Activated naive CD8-positive, alpha-beta T cell treated with anti-CD3 and anti-CD28 coated beads, Interleukin-2, amount 50 U/mL, for 24 hours (primary cell): ENCODE data around the gene EEIG2.
"Not testable (repeated sequence)": the region's sequence is repeated elsewhere in the genome, so short reads cannot be mapped to it uniquely, and the experiment has no call there.

ENCODE experiments used
- ATAC-seq: fragments of 150-1000 bp; cut with Tn5 transposase; one replicate; pipeline ENCODE4 v1.10.0; 2021
- DNase-seq: peaks from one replicate; pipeline ENCODE4 v3.0.0; 2021
- H3K27ac Mint-ChIP-seq: one replicate; pipeline ENCODE4 v1.8.0; 2021; ENCODE audit warnings: mild to moderate bottlenecking, mixed read lengths
- H3K27me3 Mint-ChIP-seq: one replicate; pipeline ENCODE4 v1.8.0; 2021; ENCODE audit warnings: mixed read lengths
- H3K36me3 Mint-ChIP-seq: one replicate; pipeline ENCODE4 v1.8.0; 2021; ENCODE audit warnings: low read depth, mixed read lengths
- H3K4me1 Mint-ChIP-seq: one replicate; pipeline ENCODE4 v1.8.0; 2021; ENCODE audit warnings: mixed read lengths
- H3K4me3 Mint-ChIP-seq: one replicate; pipeline ENCODE4 v1.8.0; 2021; ENCODE audit warnings: mild to moderate bottlenecking, moderate library complexity, mixed read lengths
- H3K9me3 Mint-ChIP-seq: one replicate; pipeline ENCODE4 v1.8.0; 2021; ENCODE audit warnings: mixed read lengths

The EEIG2 gene

DNA sequence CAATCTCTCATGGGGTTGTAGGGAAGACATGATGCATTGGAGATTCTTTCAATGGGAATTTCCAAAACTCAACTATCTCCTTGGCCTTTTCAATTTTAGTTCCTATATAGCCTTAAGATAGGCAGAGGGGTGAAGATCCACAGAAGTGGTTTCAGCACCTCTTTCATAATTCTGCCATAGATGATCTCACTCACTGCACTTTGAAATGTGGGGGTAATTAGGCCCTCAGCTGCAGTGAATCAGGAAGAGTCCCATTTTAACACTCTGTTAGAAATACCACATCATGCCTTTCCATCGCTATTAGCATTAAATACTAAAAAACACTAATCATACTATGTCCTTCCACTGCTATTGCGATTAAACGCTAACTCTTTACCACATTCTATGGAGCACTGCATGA is 25.1 kb upstream of the EEIG2 start:
- H3K4me1 Mint-ChIP-seq, result peaks cover 23% of the 10 kb centered on the region
- ATAC-seq (no peak), DNase-seq (no peak)
- no peak overlapping the region for H3K4me3 Mint-ChIP-seq
- H3K36me3 Mint-ChIP-seq, result no peaks in the 10 kb centered on the region
- peaks cover 5% of the 10 kb centered on the region for H3K27me3 Mint-ChIP-seq
- H3K27ac Mint-ChIP-seq, result no peak overlapping the region
- H3K9me3 Mint-ChIP-seq, result no peaks in the 10 kb centered on the region

GRCh38 chr1:108535315-108535897 is 24.5 kb upstream of the EEIG2 start:
- peaks cover 23% of the 10 kb centered on the region for H3K4me1 Mint-ChIP-seq
- H3K9me3 Mint-ChIP-seq, H3K4me3 Mint-ChIP-seq, H3K36me3 Mint-ChIP-seq, H3K27me3 Mint-ChIP-seq, H3K27ac Mint-ChIP-seq, ATAC-seq, DNase-seq: not testable (repeated sequence)

GRCh38 chr1:108536021-108536420 is 23.9 kb upstream of the EEIG2 start:
- not testable (repeated sequence) for H3K4me3 Mint-ChIP-seq, H3K27ac Mint-ChIP-seq, DNase-seq, ATAC-seq, H3K9me3 Mint-ChIP-seq, H3K36me3 Mint-ChIP-seq, H3K27me3 Mint-ChIP-seq
- H3K4me1 Mint-ChIP-seq, result peaks cover 23% of the 10 kb centered on the region

DNA sequence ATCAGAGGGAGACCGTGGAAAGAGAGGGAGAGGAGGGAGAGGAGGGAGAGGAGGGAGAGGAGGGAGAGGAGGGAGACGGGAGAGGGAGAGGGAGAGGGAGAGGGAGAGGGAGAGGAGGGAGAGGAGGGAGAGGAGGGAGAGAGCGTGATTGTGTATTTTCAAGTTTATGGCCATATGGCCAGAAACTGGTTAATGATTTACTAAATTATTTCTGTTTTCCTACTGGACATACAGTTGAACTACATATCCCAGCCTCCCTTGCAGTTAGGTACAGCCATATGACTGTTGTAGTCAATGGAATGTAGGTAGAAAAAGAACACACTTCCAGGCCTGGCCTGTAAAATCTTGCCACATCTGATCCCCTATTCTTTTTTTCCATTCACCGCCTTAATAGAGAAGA is 23.1 kb upstream of the EEIG2 start:
- DNase-seq, H3K27me3 Mint-ChIP-seq, H3K36me3 Mint-ChIP-seq, H3K9me3 Mint-ChIP-seq, H3K27ac Mint-ChIP-seq, H3K4me3 Mint-ChIP-seq, ATAC-seq: not testable (repeated sequence)
- H3K4me1 Mint-ChIP-seq, result peaks cover 23% of the 10 kb centered on the region

- no peak for DNase-seq
- Mint-ChIP-seq H3K27me3 (peaks cover 5% of the 10 kb centered on the region), H3K27ac (no peak overlapping the region), H3K4me3 (no peak overlapping the region), H3K36me3 (no peaks in the 10 kb centered on the region), H3K9me3 (no peaks in the 10 kb centered on the region), H3K4me1 (peaks cover 22% of the 10 kb centered on the region)
- ATAC-seq, result no peak
Measured at GRCh38 chr1:108537976-108538375, 21.9 kb upstream of the EEIG2 start.

DNA sequence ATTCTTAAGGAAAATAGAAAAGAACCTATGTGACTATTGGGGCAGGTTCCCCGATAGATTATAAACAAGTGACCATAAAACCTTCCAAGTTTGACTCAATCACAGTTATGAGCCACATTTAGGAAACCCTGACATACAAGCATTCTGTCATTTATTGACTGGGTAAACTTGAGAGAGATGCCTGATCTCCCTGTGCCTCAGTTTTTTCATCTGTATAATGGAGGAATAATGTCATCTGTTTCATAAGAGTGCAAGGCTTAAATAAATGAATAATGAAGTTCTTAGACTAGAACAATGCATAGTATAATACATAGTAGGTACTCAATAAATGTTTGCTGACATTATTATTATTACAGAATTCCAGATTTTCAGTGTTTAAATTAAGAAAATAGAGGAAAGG is 18.9 kb upstream of the EEIG2 start:
- Mint-ChIP-seq H3K27me3 (peaks cover 5% of the 10 kb centered on the region), H3K4me3 (no peak overlapping the region)

DNA sequence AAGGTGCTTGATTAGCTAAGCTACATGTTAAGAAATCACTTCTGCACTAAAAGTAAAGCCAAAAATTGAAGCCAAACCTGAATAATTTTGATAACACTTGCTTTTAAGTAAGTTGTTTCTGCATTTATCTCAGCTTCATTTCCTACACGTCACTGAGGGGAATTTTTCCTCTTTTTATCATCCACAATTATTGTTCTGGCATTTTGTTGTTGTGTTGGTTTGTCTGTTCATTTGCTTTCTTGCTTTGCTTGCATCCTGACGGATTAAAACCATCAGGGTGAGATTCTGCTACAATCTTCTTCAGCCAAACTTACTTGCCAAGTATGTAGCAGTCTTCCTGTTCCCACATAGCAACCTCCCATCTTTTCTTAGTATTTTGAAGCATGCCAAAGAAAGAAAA is 18.0 kb upstream of the EEIG2 start:
- H3K27me3 Mint-ChIP-seq, result peaks cover 5% of the 10 kb centered on the region
- DNase-seq (no peak), ATAC-seq (no peak)
- H3K27ac Mint-ChIP-seq, result no peak overlapping the region
- H3K36me3 Mint-ChIP-seq, result no peaks in the 10 kb centered on the region
- H3K4me3 Mint-ChIP-seq, result no peak overlapping the region
- peaks cover 9% of the 10 kb centered on the region for H3K4me1 Mint-ChIP-seq
- H3K9me3 Mint-ChIP-seq, result no peaks in the 10 kb centered on the region

More for the DNA sequence above, 18.9 kb upstream of the EEIG2 start:
- no peak for ATAC-seq
- H3K36me3 Mint-ChIP-seq, result no peaks in the 10 kb centered on the region
- no peaks in the 10 kb centered on the region for H3K9me3 Mint-ChIP-seq
- peaks cover 9% of the 10 kb centered on the region for H3K4me1 Mint-ChIP-seq
- DNase-seq, result no peak
- H3K27ac Mint-ChIP-seq, result no peak overlapping the region

DNA sequence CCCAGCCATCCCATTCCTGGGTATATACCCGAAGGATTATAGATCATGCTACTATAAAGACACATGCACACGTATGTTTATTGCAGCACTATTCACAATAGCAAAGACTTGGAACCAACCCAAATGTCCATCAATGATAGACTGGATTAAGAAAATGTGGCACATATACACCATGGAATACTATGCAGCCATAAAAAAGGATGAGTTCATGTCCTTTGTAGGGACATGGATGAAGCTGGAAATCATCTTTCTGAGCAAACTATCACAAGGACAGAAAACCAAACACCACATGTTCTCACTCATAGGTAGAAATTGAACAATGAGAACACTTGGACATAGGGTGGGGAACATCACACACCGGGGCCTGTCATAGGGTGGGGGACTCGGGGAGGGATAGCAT is 12.4 kb upstream of the EEIG2 start:
- ATAC-seq, H3K4me1 Mint-ChIP-seq, H3K36me3 Mint-ChIP-seq, H3K27me3 Mint-ChIP-seq, H3K27ac Mint-ChIP-seq, H3K4me3 Mint-ChIP-seq, H3K9me3 Mint-ChIP-seq, DNase-seq: not testable (repeated sequence)

- ATAC-seq (peak; percentile 94), DNase-seq (no peak)
- H3K36me3 Mint-ChIP-seq, result no peaks in the 10 kb centered on the region
- H3K4me3 Mint-ChIP-seq, result no peak overlapping the region
- H3K27ac Mint-ChIP-seq, result no peak overlapping the region
- H3K9me3 Mint-ChIP-seq, result no peaks in the 10 kb centered on the region
- no peaks in the 10 kb centered on the region for H3K27me3 Mint-ChIP-seq
- H3K4me1 Mint-ChIP-seq, result peaks cover 4% of the 10 kb centered on the region
Measured at GRCh38 chr1:108551137-108551862, 8.6 kb upstream of the EEIG2 start.

DNA sequence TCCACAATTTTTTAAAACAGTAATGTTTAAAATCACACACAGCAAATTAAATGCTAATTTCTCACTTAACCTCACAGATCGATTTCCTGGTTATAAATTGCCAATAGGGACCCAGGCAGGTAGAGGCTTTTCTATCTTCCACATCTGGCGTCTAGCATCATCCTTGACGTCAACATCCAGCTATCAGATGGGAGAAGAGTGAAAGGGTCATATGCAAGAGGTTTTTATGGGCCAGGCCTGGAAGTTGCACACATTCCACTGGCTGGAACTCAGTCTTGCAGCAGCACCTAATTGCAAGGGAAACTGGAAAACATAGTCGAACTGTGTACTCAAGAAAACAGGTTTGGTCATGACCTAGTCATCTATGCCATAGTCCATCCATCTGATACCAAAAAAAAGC is 6.0 kb upstream of the EEIG2 start:
- Mint-ChIP-seq H3K36me3 (no peaks in the 10 kb centered on the region), H3K27me3 (no peaks in the 10 kb centered on the region), H3K4me1 (peaks cover 6% of the 10 kb centered on the region), H3K4me3 (no peak overlapping the region), H3K9me3 (no peaks in the 10 kb centered on the region), H3K27ac (no peak overlapping the region)
- ATAC-seq, result no peak
- no peak for DNase-seq

- DNase-seq (no peak), ATAC-seq (no peak)
- H3K4me1 Mint-ChIP-seq, result peaks cover 13% of the 10 kb centered on the region
- H3K27me3 Mint-ChIP-seq, result no peaks in the 10 kb centered on the region
- H3K36me3 Mint-ChIP-seq, result no peaks in the 10 kb centered on the region
- H3K27ac Mint-ChIP-seq, result no peak overlapping the region
- no peaks in the 10 kb centered on the region for H3K9me3 Mint-ChIP-seq
- H3K4me3 Mint-ChIP-seq, result no peak overlapping the region
Measured at GRCh38 chr1:108554682-108555427, 5.0 kb upstream of the EEIG2 start.

- Mint-ChIP-seq H3K9me3 (no peaks in the 10 kb centered on the region), H3K4me1 (peaks cover 19% of the 10 kb centered on the region), H3K27ac (no peak overlapping the region), H3K27me3 (no peaks in the 10 kb centered on the region), H3K4me3 (no peak overlapping the region), H3K36me3 (no peaks in the 10 kb centered on the region)
- no peak for ATAC-seq
- no peak for DNase-seq
Measured at GRCh38 chr1:108556066-108556465, 3.8 kb upstream of the EEIG2 start.

GRCh38 chr1:108556499-108556898 is 3.4 kb upstream of the EEIG2 start:
- no peaks in the 10 kb centered on the region for H3K36me3 Mint-ChIP-seq
- no peaks in the 10 kb centered on the region for H3K27me3 Mint-ChIP-seq
- no peak overlapping the region for H3K4me3 Mint-ChIP-seq
- H3K4me1 Mint-ChIP-seq, result peaks cover 20% of the 10 kb centered on the region
- DNase-seq (no peak), ATAC-seq (no peak)
- H3K27ac Mint-ChIP-seq, result no peak overlapping the region
- H3K9me3 Mint-ChIP-seq, result no peaks in the 10 kb centered on the region

GRCh38 chr1:108557296-108557695 is 2.6 kb upstream of the EEIG2 start:
- no peak for ATAC-seq
- H3K4me1 Mint-ChIP-seq, result peaks cover 27% of the 10 kb centered on the region
- H3K9me3 Mint-ChIP-seq, result no peaks in the 10 kb centered on the region

More at GRCh38 chr1:108557296-108557695, 2.6 kb upstream of the EEIG2 start:
- H3K4me3 Mint-ChIP-seq, result no peak overlapping the region
- no peaks in the 10 kb centered on the region for H3K36me3 Mint-ChIP-seq
- no peaks in the 10 kb centered on the region for H3K27me3 Mint-ChIP-seq
- no peak overlapping the region for H3K27ac Mint-ChIP-seq
- DNase-seq, result no peak
